ENCODE results near the gene CCDC85C.
A peak's percentile ranks its signal among the peaks of the same experiment; 100 is the strongest.

Gene CCDC85C

GRCh38 chr14:99527427-99528076 is 76.5 kb downstream of the CCDC85C start:
- DNase-seq (ENCODE audit: insufficient read length, low spot score) (no peak), FAIRE-seq (no peak)

GRCh38 chr14:99527026-99527425 is 77.0 kb downstream of the CCDC85C start:
- FAIRE-seq (no peak), DNase-seq (ENCODE audit: insufficient read length, low spot score) (no peak)

- FAIRE-seq, result no peak
- DNase-seq (ENCODE audit: insufficient read length, low spot score), result no peak
Observed at GRCh38 chr14:99525699-99526080, 78.3 kb downstream of the CCDC85C start.

GRCh38 chr14:99524804-99525698 is 79.0 kb downstream of the CCDC85C start:
- no peak for FAIRE-seq
- DNase-seq (ENCODE audit: insufficient read length, low spot score), result no peak

GRCh38 chr14:99524091-99524661 is 79.8 kb downstream of the CCDC85C start:
- no peak for DNase-seq (ENCODE audit: insufficient read length, low spot score)
- FAIRE-seq, result no peak

- FAIRE-seq, result no peak
- DNase-seq (ENCODE audit: insufficient read length, low spot score), result no peak
Observed at GRCh38 chr14:99523704-99524055, 80.3 kb downstream of the CCDC85C start.

- FAIRE-seq, result no peak
- no peak for DNase-seq (ENCODE audit: insufficient read length, low spot score)
Observed at GRCh38 chr14:99522934-99523703, 80.9 kb downstream of the CCDC85C start.

GRCh38 chr14:99522457-99522891 is 81.5 kb downstream of the CCDC85C start:
- FAIRE-seq, result no peak
- no peak for DNase-seq (ENCODE audit: insufficient read length, low spot score)

- no peak for DNase-seq (ENCODE audit: insufficient read length, low spot score)
- FAIRE-seq, result no peak
Observed at GRCh38 chr14:99522025-99522401, 82.0 kb downstream of the CCDC85C start.

- FAIRE-seq (no peak), DNase-seq (ENCODE audit: insufficient read length, low spot score) (no peak)
Observed at GRCh38 chr14:99521176-99522024, 82.6 kb downstream of the CCDC85C start.

- no peak for DNase-seq (ENCODE audit: insufficient read length, low spot score)
- no peak for FAIRE-seq
Observed at GRCh38 chr14:99520571-99521081, 83.4 kb downstream of the CCDC85C start.

- DNase-seq (ENCODE audit: insufficient read length, low spot score), result no peak
- no peak for FAIRE-seq
Observed at GRCh38 chr14:99519931-99520421, 84.0 kb downstream of the CCDC85C start.

GRCh38 chr14:99519347-99519881 is 84.6 kb downstream of the CCDC85C start:
- FAIRE-seq (no peak), DNase-seq (ENCODE audit: insufficient read length, low spot score) (no peak)

GRCh38 chr14:99518441-99519346 is 85.3 kb downstream of the CCDC85C start:
- FAIRE-seq (peak; percentile 76), DNase-seq (ENCODE audit: insufficient read length, low spot score) (peak; percentile 95)

- FAIRE-seq (no peak), DNase-seq (ENCODE audit: insufficient read length, low spot score) (no peak)
Observed at GRCh38 chr14:99517643-99518381, 86.2 kb downstream of the CCDC85C start.

- no peak for FAIRE-seq
- DNase-seq (ENCODE audit: insufficient read length, low spot score), result no peak
Observed at GRCh38 chr14:99516871-99517642, 87.0 kb downstream of the CCDC85C start.
